ENCODE measurements around the gene ZEB1. TPM values are rescaled to one million over a fixed set of nuclear protein-coding genes. Genes with fewer than 3 reads are reported as not detected.
"Not testable (repeated sequence)": the region's sequence is repeated elsewhere in the genome, so short reads cannot be mapped to it uniquely, and the experiment has no call there.

Gene ZEB1
- total RNA-seq, 1 donor from 2014 or later: 85.4 TPM

GRCh38 chr10:31421322-31421721 lies 102.3 kb downstream of the ZEB1 start:
- Histone ChIP-seq H3K36me3 (no peaks in the 10 kb centered on the region), H3K27me3 (ENCODE audit: low read depth) (no peaks in the 10 kb centered on the region), H3K9me3 (replicated peaks) (no peaks in the 10 kb centered on the region), H3K4me3 (no peak overlapping the region), H3K27ac (replicated peaks) (peak overlapping the region; percentile 53), H3K4me1 (peaks cover 83% of the 10 kb centered on the region)
- no peak for DNase-seq
- no peak for TF ChIP-seq CTCF (IDR thresholded peaks at IDR 0.05; ENCODE audit: borderline replicate concordance)
- intact Hi-C loops (cut with micrococcal nuclease): no loop called here

- H3K27me3 ChIP-seq (ENCODE audit: low read depth): no peaks in the 10 kb centered on the region
- H3K36me3 ChIP-seq: no peaks in the 10 kb centered on the region
- intact Hi-C loops (cut with micrococcal nuclease): no loop called here
- no peak for TF ChIP-seq CTCF (IDR thresholded peaks at IDR 0.05; ENCODE audit: borderline replicate concordance)
- no peak overlapping the region for H3K4me3 ChIP-seq
- H3K9me3 ChIP-seq (replicated peaks): no peaks in the 10 kb centered on the region
- peaks cover 96% of the 10 kb centered on the region for H3K4me1 ChIP-seq
- no peak overlapping the region for H3K27ac ChIP-seq (replicated peaks)
- no peak for DNase-seq
These were observed 103.6 kb downstream of the ZEB1 start for GRCh38 chr10:31422634-31423033.

GRCh38 chr10:31424473-31424872 lies 105.5 kb downstream of the ZEB1 start:
- no peak for DNase-seq
- Histone ChIP-seq H3K36me3 (no peaks in the 10 kb centered on the region), H3K9me3 (replicated peaks) (peaks cover 10% of the 10 kb centered on the region), H3K27ac (replicated peaks) (peak overlapping the region; percentile 80), H3K4me3 (peak overlapping the region; percentile 10), H3K27me3 (ENCODE audit: low read depth) (no peaks in the 10 kb centered on the region), H3K4me1 (peaks cover 83% of the 10 kb centered on the region)
- intact Hi-C loops (cut with micrococcal nuclease): no loop called here
- no peak for TF ChIP-seq CTCF (IDR thresholded peaks at IDR 0.05; ENCODE audit: borderline replicate concordance)

GRCh38 chr10:31426401-31426800 lies 107.4 kb downstream of the ZEB1 start:
- DNase-seq: no peak
- Histone ChIP-seq H3K27me3 (ENCODE audit: low read depth) (no peaks in the 10 kb centered on the region), H3K9me3 (replicated peaks) (peaks cover 10% of the 10 kb centered on the region), H3K36me3 (no peaks in the 10 kb centered on the region), H3K4me3 (no peak overlapping the region), H3K4me1 (peaks cover 64% of the 10 kb centered on the region), H3K27ac (replicated peaks) (peak overlapping the region; percentile 80)
- TF ChIP-seq CTCF (IDR thresholded peaks at IDR 0.05; ENCODE audit: borderline replicate concordance): no peak
- intact Hi-C loops (cut with micrococcal nuclease): no loop called here

GRCh38 chr10:31427334-31427733 lies 108.3 kb downstream of the ZEB1 start:
- H3K4me3 ChIP-seq; DNase-seq; H3K27me3 ChIP-seq (ENCODE audit: low read depth); intact Hi-C loops (cut with micrococcal nuclease); H3K36me3 ChIP-seq: not testable (repeated sequence)
- Histone ChIP-seq H3K4me1 (peaks cover 54% of the 10 kb centered on the region), H3K9me3 (replicated peaks) (peaks cover 10% of the 10 kb centered on the region), H3K27ac (replicated peaks) (peak overlapping the region; percentile 80)

GRCh38 chr10:31428499-31428898 lies 109.5 kb downstream of the ZEB1 start:
- peak overlapping the region; percentile 80 for H3K27ac ChIP-seq (replicated peaks)
- intact Hi-C loops (cut with micrococcal nuclease); H3K4me3 ChIP-seq; DNase-seq; H3K27me3 ChIP-seq (ENCODE audit: low read depth); H3K36me3 ChIP-seq: not testable (repeated sequence)
- H3K4me1 ChIP-seq: peaks cover 45% of the 10 kb centered on the region
- peaks cover 10% of the 10 kb centered on the region for H3K9me3 ChIP-seq (replicated peaks)

- H3K36me3 ChIP-seq: no peaks in the 10 kb centered on the region
- peaks cover 26% of the 10 kb centered on the region for H3K4me1 ChIP-seq
- peaks cover 21% of the 10 kb centered on the region for H3K9me3 ChIP-seq (replicated peaks)
- H3K27me3 ChIP-seq (ENCODE audit: low read depth): no peaks in the 10 kb centered on the region
- no peak for DNase-seq
- no peak overlapping the region for H3K4me3 ChIP-seq
- intact Hi-C loops (cut with micrococcal nuclease): no loop called here
- TF ChIP-seq CTCF (IDR thresholded peaks at IDR 0.05; ENCODE audit: borderline replicate concordance): no peak
- H3K27ac ChIP-seq (replicated peaks): no peak overlapping the region
These were observed 112.0 kb downstream of the ZEB1 start for GRCh38 chr10:31431021-31431420.

All from left ventricle myocardium inferior (tissue), 1 donor.